Trophoblast cell (in vitro differentiated cells and primary cell): ENCODE results near the gene PSD2.

Experiments used
- DNase-seq, 2 donors: peaks; one replicate each; pipeline ENCODE4 v3.0.0-alpha.2; 2016
- H2AFZ ChIP-seq: 2 replicates; pipeline ENCODE4 v1.6.1; 2013; ENCODE audit warnings: low read length, moderate library complexity, mild to moderate bottlenecking; ENCODE audit not compliant: insufficient read depth, poor library complexity
- H2AK5ac ChIP-seq: 2 replicates; pipeline ENCODE4 v1.6.1; 2013; ENCODE audit warnings: mild to moderate bottlenecking, low read length
- H2BK120ac ChIP-seq: 2 replicates; pipeline ENCODE4 v1.6.1; 2013; ENCODE audit warnings: low read length, mild to moderate bottlenecking, moderate library complexity; ENCODE audit not compliant: insufficient read depth, poor library complexity
- H2BK12ac ChIP-seq: 2 replicates; pipeline ENCODE4 v1.6.1; 2013; ENCODE audit warnings: mild to moderate bottlenecking, low read length, moderate library complexity
- H2BK5ac ChIP-seq: 2 replicates; pipeline ENCODE4 v1.6.1; 2013; ENCODE audit warnings: low read length, low read depth, moderate library complexity, mild to moderate bottlenecking; ENCODE audit not compliant: poor library complexity
- H3K14ac ChIP-seq: 2 replicates; pipeline ENCODE4 v1.6.1; 2013; ENCODE audit warnings: mild to moderate bottlenecking, low read length
- H3K18ac ChIP-seq: 2 replicates; pipeline ENCODE4 v1.6.1; 2013; ENCODE audit warnings: mild to moderate bottlenecking, low read length
- H3K23ac ChIP-seq: 2 replicates; pipeline ENCODE4 v1.6.1; 2013; ENCODE audit warnings: low read length
- H3K27ac ChIP-seq: 2 replicates; pipeline ENCODE4 v1.5.1; 2013; ENCODE audit warnings: low read depth, mild to moderate bottlenecking, inconsistent platforms, low read length, moderate library complexity
- H3K27me3 ChIP-seq: 2 replicates; pipeline ENCODE4 v1.6.1; 2013; ENCODE audit warnings: inconsistent platforms, mild to moderate bottlenecking, low read length, moderate library complexity; ENCODE audit not compliant: insufficient read depth
- H3K36me3 ChIP-seq, 2 experiments: 1 replicate in 1 of 2; 2 replicates in 1 of 2; pipeline ENCODE4 v1.6.1; 2013; ENCODE audit warnings: low read length in 2 of 2, mild to moderate bottlenecking in 2 of 2, moderate library complexity in 1 of 2; ENCODE audit not compliant: insufficient read depth in 2 of 2, control insufficient read depth in 1 of 2
- H3K4ac ChIP-seq: 2 replicates; pipeline ENCODE4 v1.6.1; 2013; ENCODE audit warnings: low read depth, mild to moderate bottlenecking, low read length, moderate library complexity
- H3K4me1 ChIP-seq, 2 experiments: 1 replicate in 1 of 2; 2 replicates in 1 of 2; pipeline ENCODE4 v1.6.1; 2013; ENCODE audit warnings: low read length in 2 of 2, mild to moderate bottlenecking in 2 of 2, moderate library complexity in 1 of 2; ENCODE audit not compliant: insufficient read depth in 2 of 2, control insufficient read depth in 1 of 2
- H3K4me2 ChIP-seq: 2 replicates; pipeline ENCODE4 v1.6.1; 2013; ENCODE audit warnings: inconsistent platforms, mild to moderate bottlenecking, low read length, moderate library complexity
- H3K4me3 ChIP-seq: 2 replicates; pipeline ENCODE4 v1.5.1; 2013; ENCODE audit warnings: mild to moderate bottlenecking, low read depth, low read length, inconsistent platforms
- H3K79me1 ChIP-seq: one replicate; pipeline ENCODE4 v1.6.1; 2013; ENCODE audit warnings: low read length
- H3K79me2 ChIP-seq: 2 replicates; pipeline ENCODE4 v1.6.1; 2013; ENCODE audit warnings: low read length, mild to moderate bottlenecking; ENCODE audit not compliant: control insufficient read depth, insufficient read depth, poor library complexity
- H3K9ac ChIP-seq: 2 replicates; pipeline ENCODE4 v1.6.1; 2013; ENCODE audit warnings: mild to moderate bottlenecking, low read length
- H3K9me3 ChIP-seq: 2 replicates; pipeline ENCODE4 v1.6.1; 2013; ENCODE audit warnings: low read depth, mild to moderate bottlenecking, control low read depth, inconsistent platforms, low read length; ENCODE audit not compliant: insufficient read depth
- H4K12ac ChIP-seq: 2 replicates; pipeline ENCODE4 v1.6.1; 2013; ENCODE audit warnings: low read depth, mild to moderate bottlenecking, low read length, moderate library complexity
- H4K8ac ChIP-seq: 2 replicates; pipeline ENCODE4 v1.6.1; 2013; ENCODE audit warnings: low read depth, mild to moderate bottlenecking, low read length, moderate library complexity
- H4K91ac ChIP-seq: one replicate; pipeline ENCODE4 v1.6.1; 2013; ENCODE audit warnings: low read depth, mild to moderate bottlenecking, low read length, moderate library complexity
- WGBS: extraction: QIAGEN DNeasy Blood & Tissue Kit; methylation state at CpG from one replicate; pipeline ENCODE4 v1.1.7; 2013; ENCODE audit warnings: missing lambda C conversion rate; ENCODE audit not compliant: insufficient read length, insufficient coverage; ENCODE audit errors: extremely low coverage; 5-methylcytosine and 5-hydroxymethylcytosine counted together

Gene PSD2

DNA sequence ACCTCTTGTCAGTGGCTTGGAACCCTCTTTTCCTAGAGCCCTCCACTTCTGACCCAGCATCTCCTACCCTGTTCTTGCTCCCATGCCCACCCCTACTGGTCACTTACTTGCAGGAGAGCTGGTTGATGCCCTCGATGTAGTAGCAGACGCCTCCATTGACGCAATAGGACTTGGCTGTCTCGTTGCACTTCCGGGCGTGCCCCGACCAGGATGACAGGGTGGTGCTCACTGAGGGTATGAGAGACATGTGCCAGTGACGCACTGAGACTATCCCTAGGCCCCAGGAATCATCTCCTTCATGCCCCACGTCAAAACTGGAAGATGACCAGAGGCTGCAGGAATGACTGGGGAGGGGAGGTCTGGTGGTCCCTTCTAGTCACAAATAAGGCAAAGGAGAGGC, 76.0 kb downstream of the PSD2 start:
- no peak overlapping the region for H4K8ac ChIP-seq
- H2AK5ac ChIP-seq: no peak overlapping the region
- H3K27ac ChIP-seq: no peak overlapping the region
- H3K4ac ChIP-seq: no peak overlapping the region
- DNase-seq: no peak
- no peak overlapping the region for H4K91ac ChIP-seq
- no peaks in the 10 kb centered on the region for H3K79me2 ChIP-seq
- no peak overlapping the region for H2BK120ac ChIP-seq
- H3K9me3 ChIP-seq: peaks cover 7% of the 10 kb centered on the region
- H3K23ac ChIP-seq: no peak overlapping the region
- no peak overlapping the region for H3K18ac ChIP-seq
- no peaks in the 10 kb centered on the region for H3K79me1 ChIP-seq
- no peak overlapping the region for H2AFZ ChIP-seq
- no peak overlapping the region for H2BK12ac ChIP-seq
- WGBS: no CpG with 5 or more reads among the region's 9 CpGs
- H3K14ac ChIP-seq: no peak overlapping the region
- H3K27me3 ChIP-seq: peaks cover 3% of the 10 kb centered on the region
- peak overlapping the region; percentile 5 for H3K4me3 ChIP-seq
- no peak overlapping the region for H3K9ac ChIP-seq
- no peak overlapping the region for H2BK5ac ChIP-seq
- no peaks in the 10 kb centered on the region for H3K36me3 ChIP-seq
- H3K4me2 ChIP-seq: no peak overlapping the region
- no peaks in the 10 kb centered on the region for H3K4me1 ChIP-seq
- no peak overlapping the region for H4K12ac ChIP-seq

DNA sequence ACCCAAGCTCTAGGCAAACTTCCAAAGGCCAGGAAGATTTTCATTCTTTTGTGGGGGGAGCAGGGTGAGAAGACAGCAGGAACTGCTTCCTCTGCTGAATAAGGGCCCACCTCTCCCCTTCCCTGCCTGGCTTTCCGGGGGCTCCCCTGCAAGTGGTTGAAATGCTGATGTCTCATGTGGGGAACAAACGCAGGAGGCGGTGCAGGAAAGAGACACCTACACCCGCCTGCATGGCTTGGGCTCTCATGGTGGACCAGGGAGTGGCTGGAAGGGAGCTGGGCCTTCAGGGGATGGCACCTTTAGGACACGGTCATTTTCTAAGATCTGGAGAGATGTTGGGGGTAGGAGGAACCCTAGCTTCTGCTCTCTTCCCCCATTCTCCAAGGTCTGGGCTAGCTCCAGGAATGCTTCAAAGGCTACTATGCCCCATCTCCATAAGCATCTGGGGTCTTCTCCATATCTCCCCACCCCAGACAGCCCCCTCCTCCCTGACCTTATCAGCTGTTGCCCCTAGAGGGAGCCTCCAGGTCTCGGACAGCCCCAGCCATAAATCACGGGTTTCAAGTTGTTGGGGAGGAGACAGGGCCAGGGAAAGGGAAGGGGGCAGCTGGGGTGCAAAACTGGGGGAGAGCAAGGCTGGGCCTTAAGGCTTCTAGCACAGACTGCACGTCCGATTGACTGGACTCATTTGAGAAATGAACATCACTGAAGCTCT, 76.6 kb downstream of the PSD2 start:
- no peak overlapping the region for H4K91ac ChIP-seq
- no peak for DNase-seq
- H2AFZ ChIP-seq: no peak overlapping the region
- H2AK5ac ChIP-seq: no peak overlapping the region
- no peaks in the 10 kb centered on the region for H3K79me1 ChIP-seq
- no peak overlapping the region for H4K8ac ChIP-seq
- no peak overlapping the region for H2BK5ac ChIP-seq
- no peak overlapping the region for H3K4me2 ChIP-seq
- H3K9me3 ChIP-seq: peaks cover 7% of the 10 kb centered on the region
- H3K4ac ChIP-seq: no peak overlapping the region
- no peaks in the 10 kb centered on the region for H3K79me2 ChIP-seq
- H3K23ac ChIP-seq: no peak overlapping the region
- no peak overlapping the region for H3K18ac ChIP-seq
- no CpG with 5 or more reads among the region's 9 CpGs for WGBS
- H2BK120ac ChIP-seq: no peak overlapping the region
- no peak overlapping the region for H3K27ac ChIP-seq
- no peaks in the 10 kb centered on the region for H3K36me3 ChIP-seq
- H4K12ac ChIP-seq: no peak overlapping the region
- no peaks in the 10 kb centered on the region for H3K4me1 ChIP-seq
- H3K4me3 ChIP-seq: no peak overlapping the region
- no peak overlapping the region for H2BK12ac ChIP-seq
- no peak overlapping the region for H3K9ac ChIP-seq
- peaks cover 3% of the 10 kb centered on the region for H3K27me3 ChIP-seq
- H3K14ac ChIP-seq: no peak overlapping the region

DNA sequence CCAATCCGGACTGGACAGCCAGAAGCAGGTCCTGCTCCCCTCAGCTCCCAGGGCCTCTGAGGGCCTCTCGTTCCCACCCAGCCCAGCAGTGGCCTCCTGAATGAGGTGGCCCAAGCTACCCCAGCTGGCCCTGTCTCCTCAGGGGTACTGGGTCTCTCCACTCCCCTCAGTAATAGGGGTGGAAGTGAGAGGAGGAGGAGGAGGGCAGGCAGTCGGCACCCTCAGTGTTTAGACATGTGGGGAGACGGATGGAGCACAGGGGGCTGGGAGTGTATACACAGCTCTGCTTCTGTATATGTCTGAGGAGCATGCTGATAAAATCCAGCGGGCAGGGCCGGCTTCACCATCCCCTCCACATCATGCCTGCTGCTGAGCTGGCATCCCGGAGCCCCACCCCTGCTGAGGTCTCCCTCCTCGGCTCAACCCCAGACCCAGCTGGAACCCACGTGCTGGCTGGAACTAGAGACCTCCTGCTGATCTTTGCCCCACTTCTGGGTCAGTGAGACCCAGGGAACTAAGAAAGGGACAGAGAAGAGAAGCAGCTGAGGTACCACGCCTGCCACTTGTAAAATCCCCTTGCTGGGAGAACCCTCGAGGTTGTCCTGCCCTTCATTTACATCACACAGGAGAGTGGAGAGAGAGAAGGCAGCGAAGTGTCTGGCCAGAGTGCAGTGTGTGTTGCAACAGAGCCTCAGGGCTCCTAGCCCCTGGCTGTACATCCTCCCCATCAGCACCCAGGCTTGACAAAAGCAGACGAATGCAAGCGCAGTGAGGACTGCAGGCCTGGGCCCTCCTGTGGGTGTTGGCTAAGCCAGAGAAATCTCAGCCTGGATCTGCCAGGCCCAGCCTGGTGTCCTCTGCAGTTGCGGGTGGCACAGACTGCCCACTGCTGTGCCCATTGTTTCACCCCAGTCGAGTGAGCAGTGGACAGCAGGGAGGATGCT, 77.5 kb downstream of the PSD2 start:
- no peak overlapping the region for H2BK12ac ChIP-seq
- no peaks in the 10 kb centered on the region for H3K36me3 ChIP-seq
- H4K12ac ChIP-seq: no peak overlapping the region
- H3K4me3 ChIP-seq: no peak overlapping the region
- no peak overlapping the region for H3K18ac ChIP-seq
- DNase-seq: no peak
- H3K9ac ChIP-seq: no peak overlapping the region
- H3K79me2 ChIP-seq: no peaks in the 10 kb centered on the region
- peaks cover 7% of the 10 kb centered on the region for H3K9me3 ChIP-seq
- H3K79me1 ChIP-seq: no peaks in the 10 kb centered on the region
- H3K27me3 ChIP-seq: peaks cover 3% of the 10 kb centered on the region
- WGBS: no CpG with 5 or more reads among the region's 16 CpGs
- H2BK5ac ChIP-seq: no peak overlapping the region
- no peak overlapping the region for H3K4ac ChIP-seq
- H3K27ac ChIP-seq: no peak overlapping the region
- no peak overlapping the region for H3K14ac ChIP-seq
- no peak overlapping the region for H2AFZ ChIP-seq
- no peak overlapping the region for H3K4me2 ChIP-seq
- H4K91ac ChIP-seq: no peak overlapping the region
- H4K8ac ChIP-seq: no peak overlapping the region
- H3K4me1 ChIP-seq: no peaks in the 10 kb centered on the region
- no peak overlapping the region for H3K23ac ChIP-seq
- H2BK120ac ChIP-seq: no peak overlapping the region
- no peak overlapping the region for H2AK5ac ChIP-seq

DNA sequence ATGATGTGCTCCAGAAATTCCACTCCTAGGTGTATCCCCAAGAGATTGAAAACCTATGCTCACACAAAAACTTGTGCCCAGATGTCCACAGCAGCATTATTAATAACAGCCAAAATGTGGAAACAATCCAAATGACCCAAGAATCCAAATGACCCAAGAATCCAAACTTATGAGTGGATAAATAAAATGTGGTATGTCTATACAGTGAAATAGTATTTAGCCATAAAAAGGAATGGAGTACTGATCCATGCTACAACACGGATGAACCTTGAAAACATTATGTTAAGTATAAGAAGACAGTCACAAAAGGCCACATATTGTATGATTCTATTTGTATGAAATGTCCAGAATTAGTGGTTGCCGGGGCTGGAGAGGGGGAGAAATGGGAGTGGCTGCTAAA, 80.3 kb downstream of the PSD2 start:
- no peak overlapping the region for H2BK5ac ChIP-seq
- H4K91ac ChIP-seq: no peak overlapping the region
- no peak overlapping the region for H2BK120ac ChIP-seq
- H3K18ac ChIP-seq: no peak overlapping the region
- no peak overlapping the region for H2AFZ ChIP-seq
- no peaks in the 10 kb centered on the region for H3K79me1 ChIP-seq
- H3K4me1 ChIP-seq: peaks cover 0 to 4% of the 10 kb centered on the region in 2 experiments
- no peaks in the 10 kb centered on the region for H3K27me3 ChIP-seq
- no peak overlapping the region for H3K14ac ChIP-seq
- no CpG with 5 or more reads among the region's 2 CpGs for WGBS
- H3K4me2 ChIP-seq: no peak overlapping the region
- no peak overlapping the region for H3K4me3 ChIP-seq
- no peak overlapping the region for H2BK12ac ChIP-seq
- H3K79me2 ChIP-seq: no peaks in the 10 kb centered on the region
- H4K8ac ChIP-seq: no peak overlapping the region
- peaks cover 7% of the 10 kb centered on the region for H3K9me3 ChIP-seq
- no peak overlapping the region for H3K4ac ChIP-seq
- no peak overlapping the region for H3K9ac ChIP-seq
- H2AK5ac ChIP-seq: no peak overlapping the region
- no peak overlapping the region for H3K27ac ChIP-seq
- no peak overlapping the region for H4K12ac ChIP-seq
- no peak for DNase-seq
- H3K23ac ChIP-seq: no peak overlapping the region
- no peaks in the 10 kb centered on the region for H3K36me3 ChIP-seq
